Hepatocyte (in vitro differentiated cells): ENCODE data around the gene UTP15. TPM values are rescaled to one million over a fixed set of nuclear protein-coding genes. Genes with fewer than 3 reads are reported as not detected.

Source experiments
- DNase-seq: peaks from one replicate; pipeline ENCODE4 v3.0.0-alpha.2; 2016; ENCODE audit warnings: low spot score
- H2AFZ ChIP-seq: fragments of 200-600 bp; sonication (generic); 2 replicates; pipeline ENCODE4 v1.6.0; 2016; ENCODE audit warnings: antibody characterized with exemption, mild to moderate bottlenecking
- H3K27ac ChIP-seq: fragments of 200-600 bp; sonication (generic); 2 replicates; pipeline ENCODE4 v1.5.1; 2016; ENCODE audit warnings: mild to moderate bottlenecking
- H3K27me3 ChIP-seq: fragments of 200-600 bp; sonication (generic); 2 replicates; pipeline ENCODE4 v1.6.1; 2016
- H3K36me3 ChIP-seq: fragments of 200-600 bp; sonication (generic); replicated peaks from 2 replicates; pipeline ENCODE4 v1.5.1; 2016; ENCODE audit warnings: low read depth; ENCODE audit not compliant: insufficient read depth
- H3K4me1 ChIP-seq: fragments of 200-600 bp; sonication (generic); 2 replicates; pipeline ENCODE4 v1.5.1; 2016; ENCODE audit warnings: mild to moderate bottlenecking, moderate library complexity; ENCODE audit not compliant: insufficient read depth
- H3K4me2 ChIP-seq: fragments of 200-600 bp; sonication (generic); 2 replicates; pipeline ENCODE4 v1.6.0; 2016
- H3K4me3 ChIP-seq: fragments of 200-600 bp; sonication (generic); 2 replicates; pipeline ENCODE4 v1.5.1; 2016; ENCODE audit warnings: mild to moderate bottlenecking
- H3K79me2 ChIP-seq: fragments of 200-600 bp; sonication (generic); 2 replicates; pipeline ENCODE4 v1.6.0; 2017; ENCODE audit warnings: mild to moderate bottlenecking
- H3K9me2 ChIP-seq: fragments of 200-600 bp; sonication (generic); replicated peaks from 2 replicates; pipeline ENCODE4 v1.6.0; 2017; ENCODE audit warnings: mild to moderate bottlenecking; ENCODE audit not compliant: insufficient read depth
- H3K9me3 ChIP-seq: fragments of 200-600 bp; sonication (generic); 2 replicates; pipeline ENCODE4 v1.5.1; 2016; ENCODE audit warnings: low read depth, mild to moderate bottlenecking
- H4K20me1 ChIP-seq: fragments of 200-600 bp; sonication (generic); 2 replicates; pipeline ENCODE4 v1.6.0; 2016; ENCODE audit warnings: mild to moderate bottlenecking; ENCODE audit not compliant: insufficient read depth, poor library complexity, severe bottlenecking
- EZH2 ChIP-seq: fragments of 200-600 bp; sonication (generic); IDR thresholded peaks from 2 replicates; pipeline ENCODE4 v1.6.1; 2016; ENCODE audit warnings: antibody characterized with exemption, mild to moderate bottlenecking, borderline replicate concordance
- EZH2phosphoT487 ChIP-seq: fragments of 200-600 bp; sonication (generic); IDR thresholded peaks from one replicate; pipeline ENCODE4 v1.6.1; 2018; ENCODE audit warnings: antibody characterized with exemption, mild to moderate bottlenecking, low read depth, moderate library complexity; ENCODE audit not compliant: unreplicated experiment, severe bottlenecking
- polyA plus RNA-seq: library from polyadenylated mRNA; unstranded; fragments of >200 nt; fragmentation: Nextera tagmentation; extraction: Ambion mirVana; gene quantifications from 2 replicates; pipeline ENCODE4 v1.2.1, GENCODE V29; 2016
- total RNA-seq: library from RNA; depleted of rRNA; stranded (reverse); fragments of >200 nt; gene quantifications from 2 replicates; pipeline ENCODE4 v1.2.3, GENCODE V29; 2014
- TF ChIP-seq, protein P1 (sequence below): fragments of 200-600 bp; sonication (generic); IDR thresholded peaks from 2 replicates; pipeline ENCODE4 v1.5.1; 2016; ENCODE audit warnings: antibody characterized with exemption, mild to moderate bottlenecking; ENCODE audit not compliant: poor library complexity

UTP15 gene
- total and polyA plus RNA-seq, 2 experiments from 2014 or later = 11.0 to 20.7 TPM

DNA sequence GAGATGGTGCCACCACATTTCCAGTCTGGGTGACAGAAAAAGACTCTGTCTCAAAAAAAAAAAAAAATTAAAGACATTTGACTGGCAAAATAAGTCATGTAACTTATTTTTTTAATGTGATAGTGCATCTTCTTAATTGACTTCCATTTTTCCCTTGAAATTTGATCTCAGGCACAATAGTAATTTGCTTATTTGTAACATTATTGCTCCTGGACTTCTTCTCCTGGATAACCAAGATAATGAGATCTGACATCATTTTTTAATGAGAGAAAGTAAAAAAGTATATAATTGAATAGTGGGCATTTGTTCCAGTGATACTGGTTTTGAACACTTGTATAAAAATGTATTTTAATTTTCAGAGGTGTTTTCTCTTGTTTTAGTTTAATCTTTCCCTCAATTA lies 63.9 kb downstream of the UTP15 start:
- TF ChIP-seq EZH2phosphoT487 = no peak
- no peak for TF ChIP-seq EZH2
- TF ChIP-seq, protein P1, sequence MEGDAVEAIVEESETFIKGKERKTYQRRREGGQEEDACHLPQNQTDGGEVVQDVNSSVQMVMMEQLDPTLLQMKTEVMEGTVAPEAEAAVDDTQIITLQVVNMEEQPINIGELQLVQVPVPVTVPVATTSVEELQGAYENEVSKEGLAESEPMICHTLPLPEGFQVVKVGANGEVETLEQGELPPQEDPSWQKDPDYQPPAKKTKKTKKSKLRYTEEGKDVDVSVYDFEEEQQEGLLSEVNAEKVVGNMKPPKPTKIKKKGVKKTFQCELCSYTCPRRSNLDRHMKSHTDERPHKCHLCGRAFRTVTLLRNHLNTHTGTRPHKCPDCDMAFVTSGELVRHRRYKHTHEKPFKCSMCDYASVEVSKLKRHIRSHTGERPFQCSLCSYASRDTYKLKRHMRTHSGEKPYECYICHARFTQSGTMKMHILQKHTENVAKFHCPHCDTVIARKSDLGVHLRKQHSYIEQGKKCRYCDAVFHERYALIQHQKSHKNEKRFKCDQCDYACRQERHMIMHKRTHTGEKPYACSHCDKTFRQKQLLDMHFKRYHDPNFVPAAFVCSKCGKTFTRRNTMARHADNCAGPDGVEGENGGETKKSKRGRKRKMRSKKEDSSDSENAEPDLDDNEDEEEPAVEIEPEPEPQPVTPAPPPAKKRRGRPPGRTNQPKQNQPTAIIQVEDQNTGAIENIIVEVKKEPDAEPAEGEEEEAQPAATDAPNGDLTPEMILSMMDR = no peak
- Histone ChIP-seq H4K20me1 (no peaks in the 10 kb centered on the region), H3K4me3 (no peak overlapping the region), H3K4me1 (peaks cover 11% of the 10 kb centered on the region), H3K79me2 (no peaks in the 10 kb centered on the region), H3K9me3 (no peaks in the 10 kb centered on the region), H2AFZ (no peak overlapping the region), H3K27ac (no peak overlapping the region), H3K9me2 (no peaks in the 10 kb centered on the region), H3K36me3 (no peaks in the 10 kb centered on the region), H3K4me2 (no peak overlapping the region), H3K27me3 (peaks cover 30% of the 10 kb centered on the region)
- DNase-seq = no peak

DNA sequence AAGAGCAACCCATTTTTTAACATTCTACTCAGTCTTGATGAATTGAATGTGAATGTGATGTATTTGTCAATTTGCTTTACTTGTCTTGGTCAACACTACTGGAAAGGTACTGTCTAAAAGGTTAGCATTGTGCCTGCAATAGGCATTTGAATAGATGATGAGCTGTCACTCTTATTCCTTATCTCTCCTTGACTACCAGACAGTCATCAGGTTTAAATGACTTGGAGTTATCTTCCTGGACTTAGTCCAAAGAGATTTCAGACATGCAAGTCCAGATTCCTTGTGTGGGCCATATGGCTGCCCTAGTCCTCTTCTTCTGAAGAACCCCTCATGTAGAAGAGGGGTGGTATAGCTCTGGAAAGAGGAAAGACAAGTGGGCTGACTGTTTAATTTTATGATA lies 65.2 kb downstream of the UTP15 start:
- Histone ChIP-seq H3K4me1 (peaks cover 3% of the 10 kb centered on the region), H2AFZ (no peak overlapping the region), H3K9me2 (no peaks in the 10 kb centered on the region), H3K9me3 (no peaks in the 10 kb centered on the region), H4K20me1 (no peaks in the 10 kb centered on the region), H3K4me2 (no peak overlapping the region), H3K27ac (no peak overlapping the region), H3K79me2 (no peaks in the 10 kb centered on the region), H3K27me3 (peaks cover 31% of the 10 kb centered on the region), H3K36me3 (no peaks in the 10 kb centered on the region), H3K4me3 (no peak overlapping the region)
- DNase-seq = peak; percentile 11
- TF ChIP-seq EZH2 = no peak
- TF ChIP-seq, protein P1 = no peak
- no peak for TF ChIP-seq EZH2phosphoT487

DNA sequence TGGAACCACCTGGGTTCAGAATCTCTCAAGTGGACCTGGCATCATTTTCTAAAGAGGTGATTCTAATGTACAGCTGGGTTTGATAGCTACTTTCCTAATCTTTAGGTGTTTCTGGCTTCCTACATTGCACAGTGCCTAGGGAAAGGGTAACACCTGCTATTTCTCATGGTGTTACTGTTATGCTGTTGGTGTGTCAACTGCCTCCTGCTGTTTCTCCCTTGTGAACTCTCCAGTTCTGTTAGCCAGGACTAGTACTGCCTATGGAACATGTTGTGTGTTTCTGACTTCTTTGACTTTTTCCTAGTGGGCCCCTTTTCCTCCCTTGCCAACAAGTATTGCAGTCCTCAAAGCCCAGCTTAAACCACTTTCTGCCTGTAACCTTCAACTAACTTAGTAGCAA lies 66.0 kb downstream of the UTP15 start:
- TF ChIP-seq EZH2phosphoT487 (no peak), EZH2 (no peak)
- TF ChIP-seq, protein P1 = no peak
- Histone ChIP-seq H3K36me3 (no peaks in the 10 kb centered on the region), H4K20me1 (no peaks in the 10 kb centered on the region), H2AFZ (no peak overlapping the region), H3K9me2 (no peaks in the 10 kb centered on the region), H3K4me2 (no peak overlapping the region), H3K4me3 (no peak overlapping the region), H3K9me3 (no peaks in the 10 kb centered on the region), H3K79me2 (no peaks in the 10 kb centered on the region), H3K27me3 (peaks cover 33% of the 10 kb centered on the region), H3K27ac (no peak overlapping the region), H3K4me1 (peaks cover 3% of the 10 kb centered on the region)
- DNase-seq = no peak

Other genes starting within 250 kb of the UTP15 start
- 0.33 and 1.6 TPM in 2 replicates for gene FOXD1, start 117.0 kb upstream of the UTP15 start, total RNA-seq
- gene FOXD1, start 117.0 kb upstream of the UTP15 start, polyA plus RNA-seq = 0.75 and 1.9 TPM in 2 replicates
- gene BTF3, start 67.3 kb upstream of the UTP15 start, total RNA-seq = 423 and 456 TPM in 2 replicates
- 390 and 430 TPM in 2 replicates for gene BTF3, start 67.3 kb upstream of the UTP15 start, polyA plus RNA-seq
- 26.4 and 27.7 TPM in 2 replicates for gene ANKRA2, start 104 bp upstream of the UTP15 start, total RNA-seq
- 23.6 and 31.2 TPM in 2 replicates for gene ANKRA2, start 104 bp upstream of the UTP15 start, polyA plus RNA-seq
- gene ARHGEF28, start 60.5 kb downstream of the UTP15 start, total RNA-seq = 7.6 and 11.2 TPM in 2 replicates
- 3.1 and 3.5 TPM in 2 replicates for gene ARHGEF28, start 60.5 kb downstream of the UTP15 start, polyA plus RNA-seq